Right atrium auricular region (tissue), 2 donors: ENCODE results near the gene NEUROD2. TPM values are rescaled to one million over a fixed set of nuclear protein-coding genes. Genes with fewer than 3 reads are reported as not detected.

Experiments used
- DNase-seq: peaks from one replicate; pipeline ENCODE4 v3.0.0-alpha.2; 2019; ENCODE audit warnings: low spot score
- H3K27ac ChIP-seq, 2 donors: fragments of 200-600 bp; sonication (generic); 1 replicate in 1 of 2; 2 replicates in 1 of 2; pipeline ENCODE4 v1.5.1; 2016 to 2019
- H3K27me3 ChIP-seq, 2 donors: fragments of 200-600 bp; sonication (generic); one replicate each; pipeline versions ENCODE4 v1.5.1 to v1.6.0; 2017 to 2019
- H3K36me3 ChIP-seq: fragments of 200-600 bp; sonication (generic); one replicate; pipeline ENCODE4 v1.5.1; 2016
- H3K4me1 ChIP-seq, 2 donors: fragments of 200-600 bp; sonication (generic); one replicate each; pipeline versions ENCODE4 v1.5.1 to v1.6.0; 2017 to 2019
- H3K4me3 ChIP-seq, 2 donors: fragments of 200-600 bp; sonication (generic); 1 replicate in 1 of 2; 2 replicates in 1 of 2; pipeline ENCODE4 v1.5.1; 2017 to 2019; ENCODE audit warnings: mild to moderate bottlenecking in 1 of 2, moderate library complexity in 1 of 2
- H3K9me3 ChIP-seq, 2 donors: fragments of 200-600 bp; sonication (generic); one replicate each; pipeline ENCODE4 v1.5.1; 2019
- CTCF ChIP-seq, 2 donors: fragments of 200-600 bp; sonication (generic); IDR thresholded peaks; one replicate each; pipeline ENCODE4 v1.5.1; 2019; ENCODE audit warnings: antibody characterized with exemption in 2 of 2
- total RNA-seq, 2 donors: library from RNA; depleted of rRNA; stranded (reverse); fragments of >200 nt; gene quantifications; one replicate each; pipeline ENCODE4 v1.1.0, GENCODE V29; 2016

NEUROD2 gene
- total RNA-seq, 2 donors from 2014 or later: not detected

DNA sequence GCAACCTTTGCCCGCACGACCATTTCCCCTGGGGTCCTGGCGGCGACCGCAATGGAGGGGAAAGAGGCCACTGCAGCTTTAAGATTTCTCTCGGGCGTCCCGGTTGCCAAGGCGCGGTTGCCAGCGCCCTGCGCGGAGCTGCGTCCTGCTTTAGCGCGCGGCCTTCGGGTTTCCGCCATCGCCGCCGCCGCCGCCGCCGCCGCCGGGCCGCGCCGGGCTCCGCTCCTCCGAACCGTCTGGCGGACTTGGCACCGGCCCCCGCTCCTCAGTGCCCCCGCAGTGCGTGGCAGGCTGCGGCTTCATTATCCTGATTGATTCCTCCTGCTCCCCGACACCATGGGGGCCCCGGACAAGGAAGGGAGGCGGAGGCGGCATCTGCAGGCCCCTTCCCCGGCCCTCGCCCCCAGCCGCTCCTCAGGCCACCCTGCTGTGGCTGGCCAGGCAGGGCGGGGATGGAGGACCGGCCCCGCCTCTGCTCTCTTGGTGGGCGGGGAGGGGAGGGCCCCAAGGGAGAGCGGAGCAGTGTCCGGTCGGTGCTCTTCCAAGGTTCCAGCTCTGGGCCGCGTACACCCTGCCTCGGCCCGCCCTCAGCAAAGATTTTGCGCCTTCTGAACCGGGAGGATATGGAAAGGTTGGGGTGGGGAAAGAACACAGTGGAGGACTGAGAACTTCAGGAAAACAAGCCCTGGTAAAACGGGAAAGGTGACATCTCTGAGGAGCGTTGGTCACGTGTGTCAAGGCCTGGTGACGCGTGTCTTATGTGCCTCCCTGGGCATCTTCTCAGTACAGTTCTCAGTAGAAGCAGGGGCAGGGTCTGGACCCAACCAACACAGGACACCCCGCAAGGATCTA, 34.0 kb downstream of the NEUROD2 start:
- Histone ChIP-seq H3K36me3 (no peaks in the 10 kb centered on the region), H3K9me3 (peaks cover 0 to 6% of the 10 kb centered on the region in 2 donors), H3K27me3 (no peaks in the 10 kb centered on the region), H3K27ac (peak overlapping the region; percentile 82 to 87), H3K4me1 (peaks cover 0 to 13% of the 10 kb centered on the region in 2 donors), H3K4me3 (peak overlapping the region; percentile 61 to 65)
- DNase-seq: peak; percentile 68
- no peak for TF ChIP-seq CTCF (IDR thresholded peaks at IDR 0.05)

- DNase-seq: no peak
- peaks cover 0 to 6% of the 10 kb centered on the region in 2 donors for H3K9me3 ChIP-seq
- TF ChIP-seq CTCF (IDR thresholded peaks at IDR 0.05): no peak
- peaks cover 0 to 13% of the 10 kb centered on the region in 2 donors for H3K4me1 ChIP-seq
- H3K27ac ChIP-seq: no peak overlapping the region
- no peak overlapping the region for H3K4me3 ChIP-seq
- H3K36me3 ChIP-seq: peaks cover 7% of the 10 kb centered on the region
- no peaks in the 10 kb centered on the region for H3K27me3 ChIP-seq
These were observed 35.6 kb downstream of the NEUROD2 start for GRCh38 chr17:39572121-39572520.

DNA sequence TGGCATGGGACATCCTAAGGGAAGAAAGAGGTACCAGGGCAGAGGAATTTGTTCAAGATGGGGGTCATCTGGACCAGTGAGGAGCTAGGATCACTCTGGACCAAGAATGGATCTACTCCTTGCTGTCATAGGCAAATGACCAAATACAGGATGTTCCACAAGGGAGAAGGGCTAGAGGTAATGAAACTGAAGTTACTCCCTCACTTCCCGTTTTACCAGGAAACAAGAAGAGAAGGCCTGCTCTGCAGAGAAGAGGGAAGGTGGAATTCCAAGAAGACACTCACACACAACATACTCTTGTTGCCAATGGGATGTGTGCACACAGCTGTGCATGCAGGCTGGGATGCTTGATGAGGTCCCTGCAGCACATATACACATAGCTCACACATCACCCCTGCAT, 38.6 kb downstream of the NEUROD2 start:
- peaks cover 0 to 18% of the 10 kb centered on the region in 2 donors for H3K4me1 ChIP-seq
- H3K9me3 ChIP-seq: peaks cover 0 to 6% of the 10 kb centered on the region in 2 donors
- no peak for TF ChIP-seq CTCF (IDR thresholded peaks at IDR 0.05)
- DNase-seq: no peak
- H3K4me3 ChIP-seq: no peak overlapping the region
- peaks cover 12% of the 10 kb centered on the region for H3K36me3 ChIP-seq
- H3K27ac ChIP-seq: no peak overlapping the region
- H3K27me3 ChIP-seq: no peaks in the 10 kb centered on the region

- Histone ChIP-seq H3K4me3 (no peak overlapping the region), H3K4me1 (peaks cover 0 to 19% of the 10 kb centered on the region in 2 donors), H3K36me3 (peaks cover 12% of the 10 kb centered on the region), H3K27ac (no peak overlapping the region), H3K27me3 (no peaks in the 10 kb centered on the region), H3K9me3 (peaks cover 0 to 6% of the 10 kb centered on the region in 2 donors)
- DNase-seq: no peak
- no peak for TF ChIP-seq CTCF (IDR thresholded peaks at IDR 0.05)
These were observed 39.0 kb downstream of the NEUROD2 start for GRCh38 chr17:39568702-39569101.

DNA sequence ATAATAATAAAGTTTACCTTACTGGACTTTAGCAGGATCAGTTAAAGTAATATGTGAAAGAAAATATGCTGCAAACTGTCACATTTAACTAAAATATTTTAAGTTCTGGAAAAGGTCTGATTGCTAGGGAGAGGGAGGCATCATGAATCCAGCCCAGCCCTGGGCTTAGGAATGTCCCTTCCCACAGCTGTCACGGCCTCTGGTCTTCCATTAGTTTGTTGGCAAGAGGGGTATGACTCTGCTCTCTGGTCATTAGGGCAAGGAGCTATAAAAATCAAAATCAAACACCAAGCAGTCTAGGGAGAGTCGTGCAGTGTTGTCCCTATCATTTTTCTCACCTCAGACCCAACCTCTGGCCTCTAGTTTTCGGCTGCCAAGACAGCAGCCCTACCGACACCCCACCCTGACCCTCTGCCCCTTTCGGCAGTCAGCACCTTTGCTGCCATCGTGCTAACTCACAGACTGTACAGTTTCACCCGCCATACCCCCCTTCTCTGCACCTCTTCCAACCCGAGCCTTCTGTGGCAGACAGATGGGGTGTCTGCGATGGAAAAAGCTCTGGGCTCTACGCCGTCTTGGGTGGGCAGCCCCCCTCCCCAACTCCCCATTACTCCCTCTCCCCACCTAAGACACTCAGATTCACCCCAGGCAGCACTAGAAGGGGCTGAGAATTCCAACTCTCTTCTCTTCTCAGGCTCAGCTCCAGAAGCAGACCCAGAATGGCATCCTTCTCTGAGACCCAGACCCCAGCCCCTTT, 41.4 kb downstream of the NEUROD2 start:
- no peak for TF ChIP-seq CTCF (IDR thresholded peaks at IDR 0.05)
- peaks cover 0 to 19% of the 10 kb centered on the region in 2 donors for H3K4me1 ChIP-seq
- H3K27me3 ChIP-seq: no peaks in the 10 kb centered on the region
- H3K9me3 ChIP-seq: peaks cover 0 to 3% of the 10 kb centered on the region in 2 donors
- DNase-seq: no peak
- no peak overlapping the region for H3K4me3 ChIP-seq
- H3K36me3 ChIP-seq: peaks cover 12% of the 10 kb centered on the region
- H3K27ac ChIP-seq: no peak overlapping the region
